H9 (cell line): Measurements from ENCODE around the gene SIGLEC9. TPM values are rescaled to one million over a fixed set of nuclear protein-coding genes. Genes with fewer than 3 reads are reported as not detected.

Experiments used
- DNase-seq: peaks from one replicate; pipeline ENCODE4 v3.0.0-alpha.2; 2017
- H2AFZ ChIP-seq: one replicate; pipeline ENCODE4 v1.6.1; 2013; ENCODE audit warnings: mild to moderate bottlenecking, low read length, control low read depth, moderate library complexity
- H2AK5ac ChIP-seq: 2 replicates; pipeline ENCODE4 v1.6.1; 2013; ENCODE audit warnings: low read length, control low read depth, mixed read lengths; ENCODE audit not compliant: insufficient read length
- H2BK120ac ChIP-seq: one replicate; pipeline ENCODE4 v1.6.1; 2013; ENCODE audit warnings: low read depth, mild to moderate bottlenecking, low read length, control low read depth, inconsistent platforms; ENCODE audit not compliant: poor library complexity, severe bottlenecking
- H2BK12ac ChIP-seq: 2 replicates; pipeline ENCODE4 v1.6.1; 2013; ENCODE audit warnings: low read length, control low read depth, mixed read lengths, low read depth; ENCODE audit not compliant: insufficient read length
- H2BK15ac ChIP-seq: 2 replicates; pipeline ENCODE4 v1.6.1; 2013; ENCODE audit warnings: low read depth, low read length, control low read depth
- H2BK20ac ChIP-seq: one replicate; pipeline ENCODE4 v1.6.1; 2013; ENCODE audit warnings: low read depth, mild to moderate bottlenecking, low read length, control low read depth, inconsistent platforms; ENCODE audit not compliant: poor library complexity, severe bottlenecking
- H2BK5ac ChIP-seq: 2 replicates; pipeline ENCODE4 v1.6.1; 2013; ENCODE audit warnings: low read length, control low read depth, mixed read lengths; ENCODE audit not compliant: insufficient read length
- H3K14ac ChIP-seq: 2 replicates; pipeline ENCODE4 v1.6.1; 2013; ENCODE audit warnings: low read length, control low read depth; ENCODE audit not compliant: insufficient read depth
- H3K18ac ChIP-seq: 2 replicates; pipeline ENCODE4 v1.6.1; 2013; ENCODE audit warnings: low read depth, mild to moderate bottlenecking, mixed read lengths, low read length, control low read depth; ENCODE audit not compliant: insufficient read length
- H3K23ac ChIP-seq: 2 replicates; pipeline ENCODE4 v1.6.1; 2013; ENCODE audit warnings: low read length, control low read depth, mixed read lengths, low read depth; ENCODE audit not compliant: insufficient read length
- H3K23me2 ChIP-seq: 2 replicates; pipeline ENCODE4 v1.6.1; 2013; ENCODE audit warnings: low read depth, mild to moderate bottlenecking, mixed read lengths, low read length, control low read depth; ENCODE audit not compliant: insufficient read length, poor library complexity, severe bottlenecking
- H3K27ac ChIP-seq: 2 replicates; pipeline ENCODE4 v1.5.1; 2013; ENCODE audit warnings: low read length, control low read depth, mixed read lengths, low read depth; ENCODE audit not compliant: insufficient read length
- H3K27me3 ChIP-seq: 2 replicates; pipeline ENCODE4 v1.6.1; 2013; ENCODE audit warnings: low read length, control low read depth, inconsistent platforms; ENCODE audit not compliant: insufficient read depth
- H3K4ac ChIP-seq: 2 replicates; pipeline ENCODE4 v1.6.1; 2013; ENCODE audit warnings: low read depth, mild to moderate bottlenecking, control low read depth, inconsistent platforms, low read length, moderate library complexity
- H3K4me1 ChIP-seq: 2 replicates; pipeline ENCODE4 v1.6.1; 2013; ENCODE audit warnings: low read length, control low read depth, inconsistent platforms; ENCODE audit not compliant: insufficient read depth
- H3K4me2 ChIP-seq: 2 replicates; pipeline ENCODE4 v1.6.1; 2013; ENCODE audit warnings: low read length, control low read depth, mixed read lengths; ENCODE audit not compliant: insufficient read length, insufficient read depth
- H3K56ac ChIP-seq: 2 replicates; pipeline ENCODE4 v1.6.1; 2013; ENCODE audit warnings: low read depth, mild to moderate bottlenecking, mixed read lengths, low read length, control low read depth; ENCODE audit not compliant: insufficient read length
- H3K79me1 ChIP-seq: 2 replicates; pipeline ENCODE4 v1.6.1; 2013; ENCODE audit warnings: low read depth, mild to moderate bottlenecking, moderate library complexity, low read length, control low read depth, inconsistent platforms; ENCODE audit not compliant: insufficient read depth, poor library complexity, severe bottlenecking
- H3K79me2 ChIP-seq: 2 replicates; pipeline ENCODE4 v1.6.1; 2013; ENCODE audit warnings: low read length, control low read depth, inconsistent platforms; ENCODE audit not compliant: insufficient read depth
- H3K9ac ChIP-seq: 2 replicates; pipeline ENCODE4 v1.6.1; 2013; ENCODE audit warnings: low read length, control low read depth, mixed read lengths; ENCODE audit not compliant: insufficient read length; ENCODE audit errors: extremely low read depth
- H3K9me3 ChIP-seq: one replicate; pipeline ENCODE4 v1.6.1; 2013; ENCODE audit warnings: low read depth, low read length, inconsistent platforms; ENCODE audit not compliant: control insufficient read depth
- H3T11ph ChIP-seq: one replicate; pipeline ENCODE4 v1.6.1; 2013; ENCODE audit warnings: mild to moderate bottlenecking, low read length, control low read depth, inconsistent platforms
- H4K20me1 ChIP-seq: one replicate; pipeline ENCODE4 v1.6.1; 2013; ENCODE audit not compliant: control insufficient read depth, insufficient read length, insufficient read depth
- H4K5ac ChIP-seq: 2 replicates; pipeline ENCODE4 v1.6.1; 2013; ENCODE audit warnings: low read depth, mild to moderate bottlenecking, mixed read lengths, low read length, control low read depth; ENCODE audit not compliant: insufficient read length
- H4K8ac ChIP-seq: replicated peaks from 2 replicates; pipeline ENCODE4 v1.6.1; 2013; ENCODE audit warnings: low read length, control low read depth, mixed read lengths, low read depth; ENCODE audit not compliant: insufficient read length
- H4K91ac ChIP-seq: 2 replicates; pipeline ENCODE4 v1.6.1; 2013; ENCODE audit warnings: low read depth, mild to moderate bottlenecking, moderate library complexity, mixed read lengths, low read length, control low read depth; ENCODE audit not compliant: insufficient read length
- H3K27ac Mint-ChIP-seq, 3 experiments: 2 replicates in 2 of 3; 3 replicates in 1 of 3; pipeline ENCODE4 v1.8.0; 2020 to 2021; ENCODE audit warnings: mixed read lengths in 3 of 3, mild to moderate bottlenecking in 1 of 3, moderate library complexity in 1 of 3
- H3K27me3 Mint-ChIP-seq: 2 replicates; pipeline ENCODE4 v1.8.0; 2021; ENCODE audit warnings: low read depth, mild to moderate bottlenecking, moderate library complexity, mixed read lengths
- H3K36me3 Mint-ChIP-seq, 3 experiments: 2 replicates in 2 of 3; 3 replicates in 1 of 3; pipeline ENCODE4 v1.8.0; 2020 to 2021; ENCODE audit warnings: low read depth in 3 of 3, mixed read lengths in 3 of 3; ENCODE audit not compliant: insufficient read depth in 1 of 3
- H3K4me1 Mint-ChIP-seq, 2 experiments: 2 replicates each; pipeline ENCODE4 v1.8.0; 2020; ENCODE audit warnings: mixed read lengths in 2 of 2
- H3K4me3 Mint-ChIP-seq, 2 experiments: 2 replicates in 1 of 2; 3 replicates in 1 of 2; pipeline ENCODE4 v1.8.0; 2020 to 2021; ENCODE audit warnings: mild to moderate bottlenecking in 2 of 2, mixed read lengths in 2 of 2, moderate library complexity in 1 of 2
- H3K9me3 Mint-ChIP-seq, 2 experiments: 2 replicates in 1 of 2; 3 replicates in 1 of 2; pipeline ENCODE4 v1.8.0; 2020; ENCODE audit warnings: mild to moderate bottlenecking in 2 of 2, mixed read lengths in 2 of 2, moderate library complexity in 1 of 2
- WGBS: extraction: QIAGEN DNeasy Blood & Tissue Kit; methylation state at CpG from one replicate; pipeline ENCODE4 v1.1.7; 2013; ENCODE audit warnings: missing lambda C conversion rate, low lambda C conversion rate, mixed read lengths; ENCODE audit not compliant: insufficient read length; ENCODE audit errors: extremely low coverage; 5-methylcytosine and 5-hydroxymethylcytosine counted together
- total RNA-seq: library from RNA; stranded (reverse); gene quantifications from 2 replicates; pipeline ENCODE4 v1.2.1, GENCODE V29; 2021
- TF ChIP-seq, protein P1 (sequence below): fragments of 200-600 bp; sonication (generic); conservative IDR thresholded peaks from 3 replicates; pipeline ENCODE4 v1.8.0; 2021; ENCODE audit warnings: antibody characterized with exemption, mild to moderate bottlenecking

SIGLEC9 gene
- total RNA-seq, 1 experiment from 2014 or later = not detected

DNA sequence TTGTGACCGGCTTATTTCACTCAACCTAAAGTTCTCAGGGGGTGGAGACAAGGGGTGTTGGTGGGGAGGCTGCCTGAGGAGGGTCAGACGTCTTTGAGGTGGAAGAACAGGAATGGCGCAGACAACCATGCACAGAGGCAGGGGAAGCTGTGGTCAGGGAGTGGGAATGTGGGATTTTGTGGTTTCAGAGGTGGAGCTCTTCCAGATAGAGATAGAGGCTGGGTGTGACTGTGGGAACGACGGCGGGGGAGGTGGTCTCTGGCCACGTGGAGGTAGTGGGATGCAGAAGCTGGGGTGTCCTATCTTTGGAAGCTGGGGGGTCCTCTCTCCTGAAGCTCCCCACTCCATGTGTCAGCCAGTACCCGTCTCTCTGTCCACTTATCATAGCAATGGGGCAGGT is 34.2 kb upstream of the SIGLEC9 start:
- Histone ChIP-seq H3K23me2 (no peaks in the 10 kb centered on the region), H3K79me2 (no peaks in the 10 kb centered on the region), H4K20me1 (no peaks in the 10 kb centered on the region), H2BK12ac (no peak overlapping the region), H2AFZ (no peak overlapping the region), H4K5ac (no peak overlapping the region), H4K8ac (no peak overlapping the region), H3K27me3 (no peaks in the 10 kb centered on the region), H4K91ac (no peak overlapping the region), H2BK20ac (no peak overlapping the region), H3K56ac (no peak overlapping the region), H2BK120ac (no peak overlapping the region), H2BK15ac (no peak overlapping the region), H3K23ac (no peak overlapping the region), H3K9ac (no peak overlapping the region), H3K79me1 (no peaks in the 10 kb centered on the region), H3K4ac (no peak overlapping the region), H3K14ac (no peak overlapping the region), H2BK5ac (no peak overlapping the region), H2AK5ac (no peak overlapping the region), H3K27ac (no peak overlapping the region), H3T11ph (no peak overlapping the region), H3K4me2 (no peak overlapping the region), H3K18ac (no peak overlapping the region), H3K4me1 (peaks cover 2% of the 10 kb centered on the region; the same call in 1 of the 2 replicates), H3K9me3 (no peaks in the 10 kb centered on the region)
- Mint-ChIP-seq H3K27ac (no peak overlapping the region), H3K27me3 (peaks cover 6% of the 10 kb centered on the region), H3K4me1 (peaks cover 25 to 36% of the 10 kb centered on the region in 2 experiments), H3K36me3 (no peaks in the 10 kb centered on the region; a peak in 1 of 7 replicates), H3K9me3 (no peaks in the 10 kb centered on the region), H3K4me3 (no peak overlapping the region)
- no peak for DNase-seq
- no CpG with 5 or more reads among the region's 8 CpGs for WGBS
- TF ChIP-seq, protein P1, sequence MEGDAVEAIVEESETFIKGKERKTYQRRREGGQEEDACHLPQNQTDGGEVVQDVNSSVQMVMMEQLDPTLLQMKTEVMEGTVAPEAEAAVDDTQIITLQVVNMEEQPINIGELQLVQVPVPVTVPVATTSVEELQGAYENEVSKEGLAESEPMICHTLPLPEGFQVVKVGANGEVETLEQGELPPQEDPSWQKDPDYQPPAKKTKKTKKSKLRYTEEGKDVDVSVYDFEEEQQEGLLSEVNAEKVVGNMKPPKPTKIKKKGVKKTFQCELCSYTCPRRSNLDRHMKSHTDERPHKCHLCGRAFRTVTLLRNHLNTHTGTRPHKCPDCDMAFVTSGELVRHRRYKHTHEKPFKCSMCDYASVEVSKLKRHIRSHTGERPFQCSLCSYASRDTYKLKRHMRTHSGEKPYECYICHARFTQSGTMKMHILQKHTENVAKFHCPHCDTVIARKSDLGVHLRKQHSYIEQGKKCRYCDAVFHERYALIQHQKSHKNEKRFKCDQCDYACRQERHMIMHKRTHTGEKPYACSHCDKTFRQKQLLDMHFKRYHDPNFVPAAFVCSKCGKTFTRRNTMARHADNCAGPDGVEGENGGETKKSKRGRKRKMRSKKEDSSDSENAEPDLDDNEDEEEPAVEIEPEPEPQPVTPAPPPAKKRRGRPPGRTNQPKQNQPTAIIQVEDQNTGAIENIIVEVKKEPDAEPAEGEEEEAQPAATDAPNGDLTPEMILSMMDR = no peak
